GM12891 (cell line): Measurements from ENCODE around the gene ASCC2.

ENCODE experiments used
- DNase-seq: peaks from one replicate; pipeline ENCODE4 v3.0.0; 2011; ENCODE audit warnings: low spot score; ENCODE audit not compliant: insufficient read length
- FAIRE-seq: peaks from 2 replicates; lab custom pipeline; 2011; peaks lifted over from hg19 to GRCh38; lab: Jason Lieb, UNC
- PAX5 ChIP-seq: IDR thresholded peaks from 2 replicates; pipeline ENCODE4 v1.6.1; 2011; ENCODE audit warnings: low read length, moderate library complexity, mild to moderate bottlenecking; ENCODE audit not compliant: insufficient read depth, severe bottlenecking
- POLR2A ChIP-seq: IDR thresholded peaks from 2 replicates; pipeline ENCODE4 v1.6.1; 2011; ENCODE audit warnings: low read depth, low read length, control low read depth
- POLR2AphosphoS5 ChIP-seq: IDR thresholded peaks from 2 replicates; pipeline ENCODE4 v1.6.1; 2011; ENCODE audit warnings: low read depth, low read length, control low read depth
- POU2F2 ChIP-seq: IDR thresholded peaks from 2 replicates; pipeline ENCODE4 v1.6.1; 2011; ENCODE audit warnings: low read depth, mild to moderate bottlenecking, control low read depth, low read length, moderate library complexity
- SPI1 ChIP-seq: IDR thresholded peaks from 2 replicates; pipeline ENCODE4 v1.6.1; 2011; ENCODE audit warnings: low read depth, low read length, control low read depth
- TAF1 ChIP-seq: IDR thresholded peaks from 2 replicates; pipeline ENCODE4 v1.6.1; 2011; ENCODE audit warnings: low read depth, low read length, control low read depth

The ASCC2 gene

GRCh38 chr22:29773233-29773632, 64.8 kb downstream of the ASCC2 start:
- FAIRE-seq: no peak
- DNase-seq: no peak
- no peak for TF ChIP-seq POLR2A
- TF ChIP-seq SPI1: no peak
- TF ChIP-seq POLR2AphosphoS5: no peak
- TF ChIP-seq TAF1: no peak
- TF ChIP-seq PAX5: no peak
- no peak for TF ChIP-seq POU2F2

GRCh38 chr22:29772170-29772641, 65.9 kb downstream of the ASCC2 start:
- DNase-seq (no peak), FAIRE-seq (no peak)
- TF ChIP-seq POLR2A: no peak
- no peak for TF ChIP-seq POU2F2
- TF ChIP-seq SPI1: no peak
- TF ChIP-seq POLR2AphosphoS5: no peak

- DNase-seq (no peak), FAIRE-seq (no peak)
- no peak for TF ChIP-seq POLR2AphosphoS5
- no peak for TF ChIP-seq POLR2A
- no peak for TF ChIP-seq PAX5
- no peak for TF ChIP-seq SPI1
- no peak for TF ChIP-seq TAF1
- TF ChIP-seq POU2F2: no peak
These were observed 68.3 kb downstream of the ASCC2 start for GRCh38 chr22:29769723-29770321.

GRCh38 chr22:29768052-29768693, 69.9 kb downstream of the ASCC2 start:
- no peak for TF ChIP-seq TAF1
- TF ChIP-seq SPI1: no peak
- TF ChIP-seq POLR2AphosphoS5: no peak
- no peak for TF ChIP-seq POU2F2
- no peak for TF ChIP-seq POLR2A
- TF ChIP-seq PAX5: no peak
- no peak for FAIRE-seq

GRCh38 chr22:29767171-29768051, 70.7 kb downstream of the ASCC2 start, which contains the start of gene UQCR10:
TSS of gene UQCR10 (plus strand) at chr22:29767369. CDS start at chr22:29767399, 30 bp downstream.
- FAIRE-seq (no peak), DNase-seq (peak; percentile 85)
- TF ChIP-seq POU2F2 (no peak), POLR2AphosphoS5 (peak; percentile 82), SPI1 (no peak), PAX5 (no peak), TAF1 (peak; percentile 97), POLR2A (peak; percentile 83)

More at GRCh38 chr22:29768052-29768693, 69.9 kb downstream of the ASCC2 start:
- no peak for DNase-seq

GRCh38 chr22:29766632-29767170, 71.4 kb downstream of the ASCC2 start, which contains the start of gene ZMAT5:
TSS of gene ZMAT5 (minus strand) at chr22:29767007. CDS start at chr22:29748544, 18,463 bp downstream.
- DNase-seq (peak; percentile 92), FAIRE-seq (peak; percentile 98)
- no peak for TF ChIP-seq PAX5
- peak; percentile 70 for TF ChIP-seq TAF1
- TF ChIP-seq POU2F2: no peak
- peak; percentile 39; the same call in 1 of the 2 replicates for TF ChIP-seq POLR2AphosphoS5
- peak; percentile 20; the same call in 1 of the 2 replicates for TF ChIP-seq SPI1
- peak; percentile 62 for TF ChIP-seq POLR2A

- TF ChIP-seq TAF1 (no peak), POLR2A (no peak), PAX5 (no peak), POLR2AphosphoS5 (no peak), SPI1 (no peak), POU2F2 (no peak)
- FAIRE-seq (peak; percentile 50), DNase-seq (peak; percentile 49)
These were observed 72.0 kb downstream of the ASCC2 start for GRCh38 chr22:29765905-29766631.

- TF ChIP-seq PAX5 (no peak), SPI1 (no peak), POLR2A (no peak), TAF1 (no peak), POLR2AphosphoS5 (no peak), POU2F2 (no peak)
- DNase-seq: no peak
- FAIRE-seq: no peak
These were observed 75.8 kb downstream of the ASCC2 start for GRCh38 chr22:29762263-29762662.
